Tibial nerve (tissue), 4 donors: Measurements from ENCODE around the gene RAB34.

Source experiments
- CTCF ChIP-seq, 5 experiments: fragments of 200-600 bp in 3 of 5; fragments of 450-650 bp in 2 of 5; sonication (generic) in 3 of 5; IDR thresholded peaks; one replicate each; pipeline ENCODE4 v1.5.1; 2016 to 2019; ENCODE audit warnings: antibody characterized with exemption in 5 of 5, mild to moderate bottlenecking in 3 of 5, moderate library complexity in 2 of 5
- EP300 ChIP-seq, 2 donors: sonication (generic); formaldehyde crosslinking; IDR thresholded peaks; one replicate each; pipeline ENCODE4 v1.6.1; 2017; ENCODE audit warnings: antibody characterized with exemption in 2 of 2, mild to moderate bottlenecking in 1 of 2
- POLR2A ChIP-seq, 2 donors: fragments of 450-650 bp; IDR thresholded peaks; one replicate each; pipeline ENCODE4 v1.6.1; 2017; ENCODE audit warnings: antibody characterized with exemption in 2 of 2, mild to moderate bottlenecking in 2 of 2, moderate library complexity in 2 of 2

- no peak for TF ChIP-seq POLR2A (IDR thresholded peaks at IDR 0.05)
- no peak for TF ChIP-seq CTCF (IDR thresholded peaks at IDR 0.05)
- TF ChIP-seq EP300 (IDR thresholded peaks at IDR 0.05) = no peak
These were observed 4.9 kb upstream of the RAB34 start for GRCh38 chr17:28722417-28723158.
